HTR-8/SVneo (cell line): ENCODE results near the gene OR51D1.

Experiments used
- DNase-seq: peaks from one replicate; pipeline ENCODE4 v3.0.0; 2011; ENCODE audit warnings: low spot score, mixed read lengths; ENCODE audit not compliant: insufficient read length
- FAIRE-seq: peaks from 2 replicates; lab custom pipeline; 2011; peaks lifted over from hg19 to GRCh38; lab: Jason Lieb, UNC

Gene OR51D1

DNA sequence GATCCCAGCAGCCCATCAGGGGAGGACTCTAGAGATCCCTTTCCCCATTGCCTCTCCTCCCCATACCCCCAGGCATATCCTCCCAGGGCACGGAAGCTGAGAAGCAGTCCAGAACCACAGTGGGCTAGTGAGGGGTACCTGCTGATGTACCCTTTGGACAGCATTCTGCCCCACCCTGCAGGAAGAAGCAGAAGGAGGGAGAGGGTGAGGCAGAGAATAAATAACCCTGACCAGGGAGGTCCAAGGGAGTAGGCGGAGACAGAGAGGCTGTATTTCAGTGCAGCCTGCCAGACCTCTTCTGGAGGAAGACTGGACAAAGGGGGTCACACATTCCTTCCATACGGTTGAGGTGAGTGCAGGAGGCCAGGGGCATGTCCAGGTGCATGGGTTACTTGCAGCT is 6.4 kb downstream of the OR51D1 start, which contains the start of gene OR51E1:
OR51E1 (plus strand) TSS at position 301 of the 400 bp plus-strand sequence. CDS start 8,545 bp downstream, outside the sequence.
- DNase-seq (no peak), FAIRE-seq (no peak)

GRCh38 chr11:4644233-4644632 is 7.0 kb downstream of the OR51D1 start:
- DNase-seq (no peak), FAIRE-seq (no peak)

GRCh38 chr11:4645974-4646373 is 8.7 kb downstream of the OR51D1 start:
- DNase-seq (no peak), FAIRE-seq (no peak)

DNA sequence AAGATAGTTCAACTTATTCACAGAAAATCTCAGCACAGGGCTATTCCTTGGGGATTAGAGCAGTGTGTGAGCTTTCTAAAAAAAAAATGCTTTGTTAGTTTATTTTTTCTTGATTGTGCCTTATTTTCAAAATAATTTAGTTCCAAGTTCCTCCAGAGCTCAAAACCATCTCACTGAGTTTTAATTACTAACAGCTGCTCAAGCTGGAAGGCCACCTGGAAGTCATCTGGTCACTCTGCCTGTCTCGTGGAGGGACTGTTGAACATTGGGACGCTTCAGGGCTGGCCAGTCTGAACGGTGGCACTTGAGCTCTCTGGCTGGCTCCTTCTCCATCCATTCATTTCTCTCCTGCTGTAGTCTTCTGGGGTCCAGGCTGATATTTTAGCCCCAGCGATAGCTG is 10.5 kb downstream of the OR51D1 start:
- FAIRE-seq (no peak), DNase-seq (no peak)

DNA sequence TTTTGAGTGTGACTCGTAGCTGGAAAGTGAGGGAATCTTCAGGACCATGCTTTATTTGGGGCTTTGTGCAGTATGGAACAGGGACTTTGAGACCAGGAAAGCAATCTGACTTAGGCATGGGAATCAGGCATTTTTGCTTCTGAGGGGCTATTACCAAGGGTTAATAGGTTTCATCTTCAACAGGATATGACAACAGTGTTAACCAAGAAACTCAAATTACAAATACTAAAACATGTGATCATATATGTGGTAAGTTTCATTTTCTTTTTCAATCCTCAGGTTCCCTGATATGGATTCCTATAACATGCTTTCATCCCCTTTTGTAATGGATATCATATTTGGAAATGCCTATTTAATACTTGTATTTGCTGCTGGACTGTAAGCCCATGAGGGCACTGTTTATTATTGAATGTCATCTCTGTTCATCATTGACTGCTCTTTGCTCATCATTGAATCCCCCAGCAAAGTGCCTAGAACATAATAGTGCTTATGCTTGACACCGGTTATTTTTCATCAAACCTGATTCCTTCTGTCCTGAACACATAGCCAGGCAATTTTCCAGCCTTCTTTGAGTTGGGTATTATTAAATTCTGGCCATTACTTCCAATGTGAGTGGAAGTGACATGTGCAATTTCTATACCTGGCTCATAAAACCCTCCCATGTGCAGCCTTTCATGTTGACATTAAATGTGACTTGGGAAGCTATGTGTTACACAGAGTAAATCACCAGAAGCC is 17.5 kb downstream of the OR51D1 start:
- DNase-seq (no peak), FAIRE-seq (no peak)

GRCh38 chr11:4658629-4659445 is 21.6 kb downstream of the OR51D1 start:
- FAIRE-seq = peak; percentile 55
- no peak for DNase-seq

DNA sequence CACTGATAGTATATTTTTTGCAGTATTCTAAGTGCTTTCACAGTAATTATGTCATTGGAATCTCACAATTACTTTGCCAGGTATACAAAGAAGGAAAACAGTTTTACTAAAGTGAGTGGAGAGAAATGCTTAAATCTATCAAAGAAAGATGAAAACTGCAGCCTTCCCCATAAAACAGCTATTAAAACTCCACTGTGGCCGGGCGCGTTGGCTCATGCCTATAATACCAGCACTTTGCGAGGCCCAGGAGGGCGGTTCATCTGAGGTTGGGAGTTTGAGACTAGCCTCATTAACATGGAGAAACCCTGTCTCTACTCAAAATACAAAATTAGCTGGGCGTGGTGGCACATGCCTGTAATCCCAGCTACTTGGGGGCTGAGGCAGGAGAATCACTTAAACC is 25.6 kb downstream of the OR51D1 start:
- FAIRE-seq = no peak

DNA sequence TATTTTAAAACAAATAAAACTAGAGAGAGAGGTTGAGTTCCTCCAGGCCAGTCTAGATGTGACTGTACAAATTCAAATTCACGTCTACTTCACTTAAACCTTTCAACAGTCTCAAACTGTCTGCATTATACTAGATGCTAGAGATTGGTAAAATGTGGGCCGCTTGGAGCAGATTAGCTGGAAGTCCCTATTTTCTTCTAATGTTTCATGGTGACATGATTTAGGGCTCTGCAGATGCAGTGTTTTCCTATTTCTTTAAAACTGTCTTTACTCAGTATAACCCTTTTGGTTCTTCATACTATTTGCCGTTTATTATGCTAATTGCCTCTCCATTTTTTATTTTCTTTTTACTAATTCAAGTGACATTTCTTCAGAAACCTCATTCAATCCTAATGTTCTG is 26.9 kb downstream of the OR51D1 start:
- DNase-seq = no peak
- no peak for FAIRE-seq

More for the DNA sequence above, 25.6 kb downstream of the OR51D1 start:
- DNase-seq = no peak

- DNase-seq (peak; percentile 41), FAIRE-seq (no peak)
These were observed 27.5 kb downstream of the OR51D1 start for GRCh38 chr11:4664786-4665185.

DNA sequence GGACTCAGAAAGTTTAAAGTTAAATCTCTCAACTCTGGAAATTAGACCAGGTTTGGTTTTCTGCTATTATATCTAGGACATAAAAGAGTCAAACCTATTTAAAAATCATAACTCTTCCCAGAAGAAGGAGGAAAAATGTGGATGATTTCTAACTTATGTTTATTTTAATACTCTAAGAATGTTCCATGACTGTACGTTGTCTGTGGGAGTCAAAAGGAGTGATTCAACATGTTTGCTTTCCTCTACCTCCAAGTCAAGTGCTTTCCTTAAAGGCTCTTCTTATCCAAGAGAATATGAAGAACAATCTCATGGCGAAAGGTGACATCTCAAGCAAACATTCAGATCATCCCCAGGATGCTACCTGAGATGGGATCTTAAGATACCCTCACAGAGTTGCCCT is 28.1 kb downstream of the OR51D1 start:
- DNase-seq (no peak), FAIRE-seq (no peak)

- no peak for DNase-seq
- no peak for FAIRE-seq
These were observed 34.5 kb downstream of the OR51D1 start for GRCh38 chr11:4671741-4672140.

DNA sequence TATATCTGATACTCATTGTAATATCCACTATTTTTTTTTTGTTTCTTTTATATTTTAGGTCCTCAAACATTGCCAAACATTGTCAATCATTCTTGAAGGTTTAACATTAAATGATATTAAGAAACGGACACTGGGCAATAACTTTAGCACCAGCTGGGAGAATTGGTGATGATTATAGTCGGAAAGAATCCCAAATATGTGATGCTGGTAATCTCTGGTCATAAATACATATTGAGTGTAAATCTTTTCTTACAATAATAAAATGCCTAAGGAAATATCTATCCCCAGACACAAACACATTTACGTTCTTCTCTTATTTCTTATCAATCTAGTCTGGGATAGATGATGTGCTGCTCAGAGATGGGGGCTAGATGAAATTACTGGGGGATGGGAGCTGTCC is 35.2 kb downstream of the OR51D1 start:
- DNase-seq = peak; percentile 58
- FAIRE-seq = no peak

- FAIRE-seq (no peak), DNase-seq (no peak)
These were observed 36.5 kb downstream of the OR51D1 start for GRCh38 chr11:4673781-4674180.

GRCh38 chr11:4677948-4678347 is 40.7 kb downstream of the OR51D1 start:
- DNase-seq (no peak), FAIRE-seq (no peak)

- FAIRE-seq (no peak), DNase-seq (no peak)
These were observed 43.1 kb downstream of the OR51D1 start for GRCh38 chr11:4680341-4680740.

GRCh38 chr11:4682623-4683419 is 45.5 kb downstream of the OR51D1 start:
- FAIRE-seq (no peak), DNase-seq (no peak)

DNA sequence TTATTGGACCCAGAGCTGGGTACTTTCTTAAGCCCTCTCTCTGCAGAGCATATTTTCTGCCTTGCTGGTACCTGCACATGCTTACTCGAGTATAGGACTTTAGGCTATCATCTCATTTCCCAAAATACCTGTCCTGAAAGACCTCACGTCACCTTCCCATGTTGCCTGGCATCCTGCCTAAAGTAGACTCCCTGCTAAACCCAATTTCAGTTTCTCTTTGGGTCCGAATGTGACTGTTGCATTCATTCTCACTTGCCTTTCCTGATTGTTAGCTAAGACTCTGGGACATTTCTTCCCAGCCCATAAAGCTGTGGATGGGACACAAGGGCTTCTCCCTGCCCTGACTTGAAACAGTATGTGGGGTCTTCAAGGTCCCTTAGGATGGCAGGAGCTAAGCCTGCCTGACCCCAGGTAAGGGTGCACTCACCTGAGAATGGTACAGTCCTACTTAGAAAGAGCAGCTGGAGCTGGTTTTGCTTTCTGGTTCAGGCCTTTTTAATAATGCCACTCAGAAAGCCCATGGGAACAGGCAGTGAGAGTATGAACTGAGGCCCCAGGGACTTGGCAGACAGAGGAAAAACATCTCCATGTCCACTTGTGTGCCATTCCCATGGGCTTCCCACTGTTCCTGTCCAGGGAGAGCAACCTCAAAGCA is 47.5 kb downstream of the OR51D1 start:
- DNase-seq (no peak), FAIRE-seq (no peak)
